ENCODE results near the gene SMARCAD1.
A peak's percentile ranks its signal among the peaks of the same experiment; 100 is the strongest.

SMARCAD1 gene

DNA sequence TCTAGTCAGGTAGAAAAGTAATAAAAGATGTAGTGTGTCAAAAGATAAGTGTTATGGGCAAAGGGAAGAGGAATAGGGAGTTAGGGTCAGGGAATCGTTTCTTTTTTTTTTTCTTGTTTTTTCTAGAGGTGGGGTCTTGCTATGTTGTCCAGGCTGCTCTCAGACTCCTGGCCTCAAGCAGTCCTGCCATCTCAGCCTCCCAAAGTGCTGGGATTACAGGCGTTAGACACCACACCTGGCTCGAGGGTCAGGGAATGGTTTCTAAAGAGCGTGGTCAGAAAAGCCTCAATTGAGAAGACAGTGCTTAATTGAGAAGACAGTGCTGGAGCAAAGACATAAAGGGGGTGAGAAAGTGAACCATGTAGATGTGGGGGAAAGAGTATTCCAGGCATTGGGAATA is 19.1 kb downstream of the SMARCAD1 start:
- H3K4me3 ChIP-seq (ENCODE audit: low read length): no peak overlapping the region
- TF ChIP-seq, protein P1, sequence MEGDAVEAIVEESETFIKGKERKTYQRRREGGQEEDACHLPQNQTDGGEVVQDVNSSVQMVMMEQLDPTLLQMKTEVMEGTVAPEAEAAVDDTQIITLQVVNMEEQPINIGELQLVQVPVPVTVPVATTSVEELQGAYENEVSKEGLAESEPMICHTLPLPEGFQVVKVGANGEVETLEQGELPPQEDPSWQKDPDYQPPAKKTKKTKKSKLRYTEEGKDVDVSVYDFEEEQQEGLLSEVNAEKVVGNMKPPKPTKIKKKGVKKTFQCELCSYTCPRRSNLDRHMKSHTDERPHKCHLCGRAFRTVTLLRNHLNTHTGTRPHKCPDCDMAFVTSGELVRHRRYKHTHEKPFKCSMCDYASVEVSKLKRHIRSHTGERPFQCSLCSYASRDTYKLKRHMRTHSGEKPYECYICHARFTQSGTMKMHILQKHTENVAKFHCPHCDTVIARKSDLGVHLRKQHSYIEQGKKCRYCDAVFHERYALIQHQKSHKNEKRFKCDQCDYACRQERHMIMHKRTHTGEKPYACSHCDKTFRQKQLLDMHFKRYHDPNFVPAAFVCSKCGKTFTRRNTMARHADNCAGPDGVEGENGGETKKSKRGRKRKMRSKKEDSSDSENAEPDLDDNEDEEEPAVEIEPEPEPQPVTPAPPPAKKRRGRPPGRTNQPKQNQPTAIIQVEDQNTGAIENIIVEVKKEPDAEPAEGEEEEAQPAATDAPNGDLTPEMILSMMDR (IDR thresholded peaks at IDR 0.05; ENCODE audit: insufficient read depth, low read depth, low read length, missing control alignments): no peak
- DNase-seq (ENCODE audit: low read depth): no peak

DNA sequence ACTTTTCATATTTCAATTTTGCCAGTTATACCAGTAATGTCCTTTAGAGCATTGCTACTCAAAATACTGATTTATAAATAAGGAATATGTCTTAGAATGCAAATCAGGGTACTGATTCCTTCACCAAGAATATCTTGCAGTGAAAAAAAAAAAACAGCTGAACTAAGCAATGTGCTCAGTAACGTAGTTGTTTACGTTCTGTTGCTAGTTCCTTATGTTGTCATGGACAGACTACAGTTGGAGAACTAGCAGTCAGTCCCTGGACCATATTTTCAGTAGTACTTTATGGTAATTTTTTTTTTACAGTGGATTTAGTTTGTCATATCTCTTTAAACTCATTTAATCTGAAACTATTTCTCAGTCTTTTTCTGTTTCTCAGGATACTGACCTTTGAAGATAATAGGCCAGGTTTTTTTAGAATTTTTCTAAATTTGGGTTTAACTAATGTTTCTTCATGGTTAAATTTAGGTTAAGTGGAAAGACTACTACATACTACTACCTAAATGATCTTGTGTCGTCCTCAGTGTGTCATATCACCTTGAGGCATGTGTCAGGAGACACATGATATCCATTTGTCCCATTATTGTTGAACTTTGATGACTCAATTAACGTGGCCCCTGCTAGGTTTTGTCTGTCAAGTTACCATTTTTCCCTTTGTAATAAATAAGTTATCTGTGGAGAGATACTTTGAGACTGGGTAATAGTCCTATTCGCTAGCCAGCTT is 21.0 kb downstream of the SMARCAD1 start:
- H3K4me3 ChIP-seq (ENCODE audit: low read length): no peak overlapping the region
- peak; percentile 10 for DNase-seq (ENCODE audit: low read depth)
- TF ChIP-seq, protein P1 (IDR thresholded peaks at IDR 0.05; ENCODE audit: insufficient read depth, low read depth, low read length, missing control alignments): no peak

DNA sequence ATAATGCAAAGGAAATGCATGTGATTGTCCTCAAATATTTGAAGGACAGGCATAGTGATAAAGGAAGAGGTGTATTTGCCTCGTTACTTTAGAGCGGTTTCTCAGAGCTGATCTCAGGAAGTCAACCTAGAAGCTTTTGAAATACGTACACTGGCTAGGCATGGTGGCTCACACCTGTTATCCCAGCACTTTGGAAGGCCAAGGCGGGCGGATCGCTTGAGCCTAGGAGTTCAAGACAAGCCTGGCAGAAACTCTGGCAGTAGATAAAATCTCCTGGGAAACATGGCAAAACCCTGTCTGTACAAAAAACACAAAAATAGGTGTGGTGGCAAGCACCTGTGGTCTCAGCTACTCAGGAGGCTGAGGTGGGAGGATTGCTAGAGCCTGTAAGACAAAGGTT is 24.9 kb downstream of the SMARCAD1 start:
- no peak for DNase-seq (ENCODE audit: low read depth)
- no peak overlapping the region for H3K4me3 ChIP-seq (ENCODE audit: low read length)
- TF ChIP-seq, protein P1 (IDR thresholded peaks at IDR 0.05; ENCODE audit: insufficient read depth, low read depth, low read length, missing control alignments): no peak

DNA sequence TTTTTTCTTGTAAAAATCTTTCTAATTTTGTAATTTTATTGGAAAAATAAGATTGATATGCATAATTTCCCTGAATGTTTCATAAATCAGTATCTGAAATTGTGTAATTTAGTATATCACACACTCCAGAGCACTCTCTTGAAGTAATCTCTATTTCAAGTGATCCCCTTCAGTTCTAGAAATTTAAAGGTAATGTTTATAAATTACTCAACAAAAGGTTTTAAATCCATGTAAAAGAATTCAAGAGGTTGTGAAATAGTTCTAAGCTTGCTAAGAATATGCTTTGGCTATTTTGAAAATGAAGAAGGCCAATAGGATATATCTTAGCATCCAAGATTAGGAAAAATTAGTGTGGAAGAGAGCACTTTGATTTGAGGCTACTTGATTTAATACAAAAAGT is 28.2 kb downstream of the SMARCAD1 start:
- no peak overlapping the region for H3K4me3 ChIP-seq (ENCODE audit: low read length)
- DNase-seq (ENCODE audit: low read depth): no peak
- TF ChIP-seq, protein P1 (IDR thresholded peaks at IDR 0.05; ENCODE audit: insufficient read depth, low read depth, low read length, missing control alignments): no peak

DNA sequence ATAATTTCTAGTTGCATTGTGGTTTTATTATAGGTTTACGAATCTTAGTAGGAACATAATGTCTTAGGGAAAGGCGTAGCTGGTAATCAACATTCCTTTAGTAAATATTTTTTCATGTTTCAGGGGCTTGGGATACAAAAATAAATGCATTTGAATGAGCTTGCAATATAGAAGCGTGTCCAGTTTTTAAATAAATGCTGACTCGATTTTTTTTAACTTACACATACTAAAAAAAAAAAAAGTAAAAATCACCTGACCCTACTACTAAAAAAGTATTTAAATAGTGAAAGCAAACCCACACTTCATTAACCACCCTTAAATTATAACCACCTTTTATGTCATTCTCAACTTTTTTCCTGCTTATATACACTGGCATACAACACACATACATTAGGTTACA is 29.6 kb downstream of the SMARCAD1 start:
- no peak overlapping the region for H3K4me3 ChIP-seq (ENCODE audit: low read length)
- TF ChIP-seq, protein P1 (IDR thresholded peaks at IDR 0.05; ENCODE audit: insufficient read depth, low read depth, low read length, missing control alignments): no peak
- no peak for DNase-seq (ENCODE audit: low read depth)

DNA sequence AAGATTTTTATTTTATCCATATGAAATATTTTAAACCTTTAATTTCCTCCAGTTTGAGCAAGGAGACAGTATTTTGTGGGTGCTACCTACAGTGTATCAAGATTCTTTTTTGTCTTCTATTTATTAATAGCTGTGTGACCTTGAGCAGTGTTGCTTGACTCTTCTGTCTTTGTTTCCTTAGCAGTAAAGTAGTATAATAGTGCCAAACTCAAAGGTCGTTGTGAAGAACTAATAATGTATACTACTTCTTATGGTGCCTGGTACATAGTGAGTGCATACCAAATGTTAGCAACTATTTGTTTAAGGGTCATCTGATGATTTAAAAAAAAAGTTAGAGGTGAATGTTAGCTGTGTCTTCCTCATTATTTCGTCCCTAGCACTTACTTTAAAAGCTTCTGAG is 30.5 kb downstream of the SMARCAD1 start:
- TF ChIP-seq, protein P1 (IDR thresholded peaks at IDR 0.05; ENCODE audit: insufficient read depth, low read depth, low read length, missing control alignments): no peak

DNA sequence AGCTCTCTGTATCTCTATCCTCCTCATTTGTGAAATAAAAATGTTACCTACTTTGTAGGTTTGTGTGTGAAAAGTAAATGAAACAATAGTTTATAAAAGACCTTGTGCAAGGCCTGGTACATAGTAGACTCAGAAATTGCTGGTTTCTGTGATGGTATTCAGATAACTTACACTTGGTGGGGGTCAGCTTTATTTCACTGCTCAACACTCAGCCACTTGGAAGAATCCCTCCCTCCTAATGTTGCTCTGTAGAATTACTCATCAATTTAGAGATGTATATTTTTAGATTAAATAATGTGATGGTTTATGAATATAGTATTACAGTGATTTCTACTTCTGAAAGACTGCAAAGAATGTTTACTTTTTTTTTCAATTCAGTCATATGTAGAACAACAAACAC is 32.7 kb downstream of the SMARCAD1 start:
- TF ChIP-seq, protein P1 (IDR thresholded peaks at IDR 0.05; ENCODE audit: insufficient read depth, low read depth, low read length, missing control alignments): no peak
- no peak overlapping the region for H3K4me3 ChIP-seq (ENCODE audit: low read length)
- DNase-seq (ENCODE audit: low read depth): no peak

More for the DNA sequence above, 30.5 kb downstream of the SMARCAD1 start:
- no peak overlapping the region for H3K4me3 ChIP-seq (ENCODE audit: low read length)
- no peak for DNase-seq (ENCODE audit: low read depth)

All from epithelial cell of esophagus (primary cell).